ENCODE measurements around the gene PDGFD.

The PDGFD gene

GRCh38 chr11:104136861-104137260 is 27.1 kb downstream of the PDGFD start:
- H2AFZ ChIP-seq (ENCODE audit: low read depth) = no peak overlapping the region
- H3K4me1 ChIP-seq (ENCODE audit: low read depth, poor library complexity, severe bottlenecking) = no peaks in the 10 kb centered on the region
- no peaks in the 10 kb centered on the region for H3K79me2 ChIP-seq (ENCODE audit: insufficient read depth, low read depth)
- no peak for TF ChIP-seq CTCF (conservative IDR thresholded peaks at IDR 0.05; ENCODE audit: low read depth, low read length)
- H4K20me1 ChIP-seq (ENCODE audit: insufficient read depth) = no peaks in the 10 kb centered on the region
- no peaks in the 10 kb centered on the region for H3K36me3 ChIP-seq (ENCODE audit: insufficient read depth)
- no peaks in the 10 kb centered on the region for H3K27me3 ChIP-seq (ENCODE audit: insufficient read depth, low read depth)
- no peak overlapping the region for H3K4me2 ChIP-seq
- no peak overlapping the region for H3K4me3 ChIP-seq (IDR thresholded peaks at IDR 0.05; ENCODE audit: insufficient read depth, low read depth, low read length)
- H3K27ac ChIP-seq = no peak overlapping the region
- no peak overlapping the region for H3K9ac ChIP-seq

- Histone ChIP-seq H4K20me1 (ENCODE audit: insufficient read depth) (no peaks in the 10 kb centered on the region), H2AFZ (ENCODE audit: low read depth) (no peak overlapping the region), H3K36me3 (ENCODE audit: insufficient read depth) (no peaks in the 10 kb centered on the region), H3K27me3 (ENCODE audit: insufficient read depth, low read depth) (no peaks in the 10 kb centered on the region), H3K27ac (no peak overlapping the region), H3K4me2 (no peak overlapping the region), H3K9ac (no peak overlapping the region), H3K4me1 (ENCODE audit: low read depth, poor library complexity, severe bottlenecking) (no peaks in the 10 kb centered on the region), H3K4me3 (IDR thresholded peaks at IDR 0.05; ENCODE audit: insufficient read depth, low read depth, low read length) (no peak overlapping the region), H3K79me2 (ENCODE audit: insufficient read depth, low read depth) (no peaks in the 10 kb centered on the region)
- TF ChIP-seq CTCF (conservative IDR thresholded peaks at IDR 0.05; ENCODE audit: low read depth, low read length) = no peak
Measured at GRCh38 chr11:104134745-104135144, 29.2 kb downstream of the PDGFD start.

- no peaks in the 10 kb centered on the region for H4K20me1 ChIP-seq (ENCODE audit: insufficient read depth)
- no peaks in the 10 kb centered on the region for H3K27me3 ChIP-seq (ENCODE audit: insufficient read depth, low read depth)
- no peak overlapping the region for H3K9ac ChIP-seq
- TF ChIP-seq CTCF (conservative IDR thresholded peaks at IDR 0.05; ENCODE audit: low read depth, low read length) = no peak
- no peak overlapping the region for H3K27ac ChIP-seq
- H3K36me3 ChIP-seq (ENCODE audit: insufficient read depth) = no peaks in the 10 kb centered on the region
- H3K79me2 ChIP-seq (ENCODE audit: insufficient read depth, low read depth) = no peaks in the 10 kb centered on the region
- no peak overlapping the region for H3K4me2 ChIP-seq
- no peak overlapping the region for H3K4me3 ChIP-seq (IDR thresholded peaks at IDR 0.05; ENCODE audit: insufficient read depth, low read depth, low read length)
- H3K4me1 ChIP-seq (ENCODE audit: low read depth, poor library complexity, severe bottlenecking) = no peaks in the 10 kb centered on the region
- H2AFZ ChIP-seq (ENCODE audit: low read depth) = no peak overlapping the region
Measured at GRCh38 chr11:104130161-104130560, 33.8 kb downstream of the PDGFD start.

- no peaks in the 10 kb centered on the region for H3K79me2 ChIP-seq (ENCODE audit: insufficient read depth, low read depth)
- no peak for TF ChIP-seq CTCF (conservative IDR thresholded peaks at IDR 0.05; ENCODE audit: low read depth, low read length)
Measured at GRCh38 chr11:104129145-104129544, 34.8 kb downstream of the PDGFD start.

More at GRCh38 chr11:104129145-104129544, 34.8 kb downstream of the PDGFD start:
- no peak overlapping the region for H2AFZ ChIP-seq (ENCODE audit: low read depth)
- no peak overlapping the region for H3K4me2 ChIP-seq
- no peaks in the 10 kb centered on the region for H4K20me1 ChIP-seq (ENCODE audit: insufficient read depth)
- no peaks in the 10 kb centered on the region for H3K36me3 ChIP-seq (ENCODE audit: insufficient read depth)
- no peak overlapping the region for H3K27ac ChIP-seq
- H3K4me3 ChIP-seq (IDR thresholded peaks at IDR 0.05; ENCODE audit: insufficient read depth, low read depth, low read length) = no peak overlapping the region
- no peaks in the 10 kb centered on the region for H3K27me3 ChIP-seq (ENCODE audit: insufficient read depth, low read depth)
- no peaks in the 10 kb centered on the region for H3K4me1 ChIP-seq (ENCODE audit: low read depth, poor library complexity, severe bottlenecking)
- no peak overlapping the region for H3K9ac ChIP-seq
